GM19351 (cell line): ENCODE data around the gene ATF5.
"Not testable (repeated sequence)": the region's sequence is repeated elsewhere in the genome, so short reads cannot be mapped to it uniquely, and the experiment has no call there.

Experiments used
- ATAC-seq: cut with Tn5 transposase; IDR thresholded peaks from one replicate; pipeline ENCODE4 v1.9.1; 2021; ENCODE audit warnings: mild to moderate bottlenecking, moderate library complexity; ENCODE audit not compliant: unreplicated experiment

Gene ATF5

DNA sequence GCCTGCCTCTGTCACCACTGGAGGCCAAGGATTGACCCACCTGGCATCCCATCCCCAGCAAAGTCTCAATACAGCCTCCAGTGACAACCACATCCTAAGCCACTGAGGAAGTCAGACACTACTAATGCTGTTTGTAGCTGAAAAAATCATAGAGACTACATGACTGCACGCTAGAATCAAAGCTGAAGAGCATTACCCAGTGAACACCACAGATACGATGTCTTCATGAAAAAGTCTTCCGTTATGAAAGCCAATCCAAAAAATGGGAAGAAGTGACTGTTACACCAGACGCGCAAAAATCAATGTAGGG is 11.4 kb downstream of the ATF5 start:
- ATAC-seq: no peak

DNA sequence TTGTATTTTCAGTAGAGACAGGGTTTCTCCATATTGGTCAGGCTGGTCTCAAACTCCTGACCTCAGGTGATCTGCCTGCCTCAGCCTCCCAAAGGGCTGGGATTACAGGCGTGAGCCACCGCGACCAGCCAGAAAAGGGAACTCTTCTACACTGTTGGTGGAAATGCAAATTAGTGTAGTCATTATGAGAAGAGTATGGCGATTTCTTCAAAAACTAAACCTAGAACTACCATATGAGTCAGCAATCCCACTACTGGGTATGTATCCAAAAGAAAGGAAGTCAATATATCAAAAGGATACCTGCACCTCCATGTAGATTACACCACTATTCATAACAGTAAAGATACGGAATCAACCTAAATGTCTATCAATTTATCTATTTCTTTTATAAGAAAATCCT is 15.6 kb downstream of the ATF5 start:
- ATAC-seq: not testable (repeated sequence)

DNA sequence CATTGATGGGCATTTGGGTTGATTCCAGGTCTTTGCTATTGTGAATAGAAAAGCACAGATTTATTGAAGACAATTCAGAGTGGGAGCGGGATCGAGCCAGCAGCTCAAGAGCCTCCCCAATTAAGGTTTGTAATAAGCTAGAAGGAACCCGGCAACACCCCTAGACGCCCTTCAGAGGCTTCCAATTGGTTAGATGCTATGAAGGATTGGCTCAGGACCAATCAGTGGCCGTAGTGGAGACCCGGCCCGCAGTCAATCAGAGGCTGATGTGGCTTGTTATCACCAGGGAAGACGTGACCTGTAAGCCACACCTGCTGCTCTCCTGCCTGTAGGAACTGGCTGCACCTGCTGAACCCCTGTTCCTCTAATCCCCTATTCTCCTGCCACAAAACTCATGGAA is 17.4 kb downstream of the ATF5 start:
- no peak for ATAC-seq

DNA sequence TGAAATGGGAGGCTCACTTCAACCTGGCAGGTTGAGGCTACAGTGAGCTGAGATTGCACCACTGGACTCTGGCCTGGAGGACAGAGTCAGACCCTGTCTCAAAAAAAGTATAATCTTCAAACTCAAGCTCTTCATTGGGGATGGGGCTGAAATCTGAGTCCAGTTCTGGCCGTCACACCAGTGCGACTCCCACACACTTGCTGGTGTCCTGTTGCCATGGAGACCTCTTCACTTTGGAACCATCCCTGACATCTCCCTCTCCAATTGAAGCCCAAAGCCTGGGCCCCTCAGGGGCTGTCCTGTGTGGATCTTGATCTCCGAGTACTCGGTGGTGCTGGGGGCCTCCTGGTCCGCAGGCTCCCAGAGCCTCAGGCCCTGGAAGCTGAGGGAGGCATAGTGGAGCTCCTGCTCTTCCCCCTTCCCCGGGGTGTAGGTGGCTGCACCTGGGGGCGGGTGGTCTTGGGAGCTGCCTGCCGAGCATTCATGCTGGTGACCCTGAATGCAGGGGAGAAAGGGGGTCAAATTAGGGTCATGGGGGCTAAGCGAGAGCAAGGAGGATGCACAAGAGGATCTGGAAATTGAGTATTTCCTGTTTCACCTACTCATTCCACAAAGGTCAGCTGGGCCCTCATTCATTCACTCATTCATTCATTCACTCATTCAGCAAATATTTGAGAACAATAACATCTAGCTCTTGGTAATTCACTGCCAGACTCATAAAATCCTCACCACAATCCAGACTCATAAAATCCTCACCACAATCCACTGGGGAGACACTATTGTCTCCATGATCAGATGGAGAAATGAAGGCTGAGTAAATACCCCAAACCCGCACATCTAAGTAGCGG is 21.0 kb downstream of the ATF5 start:
- ATAC-seq: no peak

DNA sequence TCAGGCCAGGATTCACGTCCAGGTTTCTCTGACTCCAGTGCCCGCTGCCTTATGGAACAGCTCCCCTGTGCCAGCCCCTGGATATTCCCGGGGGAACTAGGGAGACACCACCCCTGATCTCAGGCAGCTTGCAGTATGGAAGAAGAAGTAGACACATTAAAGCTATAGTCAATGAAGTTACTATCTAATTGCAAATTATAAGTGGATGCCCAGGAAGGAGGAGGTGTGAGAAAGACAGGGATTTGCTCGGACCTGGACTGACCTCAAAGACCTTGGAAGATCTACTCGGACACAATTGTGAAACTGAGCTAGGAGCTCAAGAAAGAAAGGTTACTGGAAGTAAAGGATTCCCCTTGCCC is 21.6 kb downstream of the ATF5 start:
- ATAC-seq: no peak

DNA sequence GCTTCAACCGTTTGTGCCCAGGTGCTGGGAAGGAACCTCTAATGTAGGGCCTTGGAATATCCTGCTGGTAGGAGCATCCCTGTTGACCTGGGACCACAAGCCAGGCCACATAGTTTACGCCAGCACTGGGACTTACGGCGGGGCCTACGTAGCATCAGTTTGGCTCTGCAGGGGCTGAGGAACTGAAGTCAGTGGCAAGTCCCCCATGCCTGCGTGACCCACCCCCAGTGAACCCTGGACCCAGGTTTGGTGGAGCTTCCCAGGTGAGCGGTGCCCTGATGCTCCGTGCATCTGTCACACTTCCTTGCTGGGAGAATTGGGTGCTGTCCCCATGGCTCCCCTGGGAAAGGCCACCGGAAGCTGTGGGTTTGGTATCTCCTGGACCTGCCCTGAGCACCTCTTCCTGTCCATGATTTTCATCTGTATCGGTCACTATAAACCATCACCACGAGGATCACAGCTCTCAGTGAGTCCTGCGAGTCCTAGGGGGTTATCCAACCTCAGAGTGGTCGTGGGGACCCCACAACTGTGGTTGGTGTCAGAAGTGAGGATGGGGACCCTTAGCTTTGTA is 22.0 kb downstream of the ATF5 start:
- no peak for ATAC-seq

DNA sequence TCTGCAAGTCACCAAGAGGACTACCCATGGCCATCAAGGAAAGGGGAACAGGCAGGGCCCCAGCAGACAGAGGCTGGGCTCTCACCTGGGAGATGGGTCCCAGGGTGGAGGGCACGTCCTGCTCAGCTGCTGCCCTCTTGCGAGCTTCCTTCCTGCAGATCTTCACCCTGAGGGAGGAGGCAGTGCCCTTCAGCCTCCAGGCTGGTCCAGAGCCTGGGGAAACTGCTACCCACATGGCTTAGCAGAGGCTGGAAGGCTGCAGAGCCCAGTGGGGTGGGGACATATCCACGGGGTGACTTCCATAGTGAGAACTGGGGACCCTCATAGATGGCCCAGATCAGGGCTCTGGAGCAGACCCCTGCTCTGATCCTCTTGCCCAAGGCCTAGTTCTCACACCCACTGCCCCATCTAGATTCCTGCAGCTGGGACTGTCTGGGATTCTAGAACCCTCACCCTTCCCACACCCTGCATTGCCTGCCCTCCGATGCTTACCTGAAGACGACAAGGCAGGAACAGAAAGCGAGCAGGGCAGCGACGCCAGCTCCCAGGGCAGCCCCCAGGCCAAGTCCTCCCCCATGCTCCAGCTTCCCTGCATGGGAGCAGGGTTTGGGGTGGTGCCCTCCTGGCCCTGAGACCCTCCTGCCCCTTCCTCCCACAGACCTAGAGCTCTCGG is 22.9 kb downstream of the ATF5 start:
- no peak for ATAC-seq

DNA sequence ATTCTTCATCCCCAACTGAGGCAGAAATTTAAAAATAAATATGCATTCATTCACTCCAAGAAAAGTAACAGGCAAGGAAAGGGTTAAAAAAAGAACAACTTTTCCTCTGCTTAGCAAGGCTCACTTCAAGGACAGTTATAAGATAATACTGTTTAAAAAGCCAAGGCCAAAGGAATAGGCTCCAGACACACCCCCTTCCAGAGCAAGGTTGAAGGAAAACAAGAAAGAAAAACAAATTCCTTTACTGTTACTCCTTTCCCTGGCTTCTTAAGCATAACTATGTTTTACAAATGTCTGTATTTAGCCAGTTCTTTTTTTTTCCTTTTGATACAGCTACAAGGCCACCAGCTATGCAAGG is 23.5 kb downstream of the ATF5 start:
- no peak for ATAC-seq

DNA sequence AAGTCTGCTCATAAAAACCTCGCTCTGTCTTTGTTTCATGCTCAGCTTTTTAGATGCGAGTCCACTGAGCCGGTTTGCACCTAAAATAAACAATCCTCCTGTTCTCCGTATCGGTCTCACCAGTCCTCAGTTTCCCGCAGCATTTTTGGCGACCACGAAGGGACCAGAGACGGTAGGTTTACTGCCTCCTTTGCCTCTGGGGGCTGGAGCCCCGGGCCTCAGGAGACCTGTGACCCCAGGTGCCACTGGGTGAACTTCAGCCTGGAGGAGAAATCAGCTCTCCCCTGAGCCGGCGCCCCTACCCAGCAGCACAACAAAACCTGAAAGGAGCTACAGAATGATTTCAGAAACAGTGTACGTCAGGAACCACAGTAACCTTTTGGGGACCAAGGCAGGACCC is 23.9 kb downstream of the ATF5 start:
- no peak for ATAC-seq

DNA sequence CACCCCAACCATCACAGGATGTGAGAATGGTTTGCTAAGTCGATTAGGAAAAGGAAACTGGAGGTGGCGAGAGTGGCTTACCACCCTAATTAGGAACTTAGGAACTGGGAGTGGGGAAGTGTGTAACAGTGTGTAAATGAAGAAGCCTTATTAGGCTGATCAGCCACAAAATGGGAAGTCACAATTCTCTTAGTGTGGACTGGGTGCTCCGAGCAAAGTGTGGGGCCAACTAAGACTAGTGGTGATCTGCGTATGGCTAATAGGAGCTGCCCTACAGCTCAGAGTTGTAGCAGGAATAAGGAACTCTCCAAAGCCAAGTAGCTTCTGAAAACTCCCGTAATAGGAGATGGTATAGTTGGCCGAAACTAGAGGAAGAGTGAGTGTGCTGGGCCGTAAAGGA is 24.4 kb downstream of the ATF5 start:
- no peak for ATAC-seq

DNA sequence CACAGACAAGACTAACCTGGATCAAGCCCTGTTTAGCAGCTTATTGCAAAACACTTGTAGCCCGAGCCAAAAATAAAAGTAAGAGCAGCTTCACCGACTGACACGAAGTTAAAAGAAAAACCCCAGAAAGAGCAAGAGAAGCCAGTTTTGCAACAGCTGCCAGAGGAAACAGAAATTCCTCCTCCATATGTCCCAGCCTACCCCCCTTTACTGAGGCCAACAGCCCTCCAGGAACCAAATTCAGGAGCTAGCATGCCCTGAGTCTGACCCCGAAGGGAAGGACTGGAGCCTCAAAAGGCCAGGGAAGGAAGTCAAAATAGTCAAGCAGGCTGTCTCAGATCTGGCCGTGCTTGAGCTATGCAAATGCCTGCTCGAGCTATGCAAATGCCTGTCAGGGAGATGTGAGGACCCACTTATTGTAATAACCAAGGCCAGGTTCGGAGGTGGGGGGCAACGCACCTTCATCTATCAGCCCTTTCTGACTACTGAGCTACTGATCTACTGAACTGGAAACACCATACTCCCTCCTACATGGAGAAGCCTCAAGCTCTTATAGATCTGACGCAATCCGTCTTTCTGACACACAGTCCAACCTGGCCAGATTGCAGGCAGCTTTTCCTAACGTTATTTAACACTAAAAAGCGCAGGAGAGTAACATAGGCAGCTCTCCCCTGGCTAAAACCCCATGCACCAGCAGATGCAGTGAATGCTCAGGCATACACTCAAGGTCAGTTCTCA is 25.3 kb downstream of the ATF5 start:
- no peak for ATAC-seq

DNA sequence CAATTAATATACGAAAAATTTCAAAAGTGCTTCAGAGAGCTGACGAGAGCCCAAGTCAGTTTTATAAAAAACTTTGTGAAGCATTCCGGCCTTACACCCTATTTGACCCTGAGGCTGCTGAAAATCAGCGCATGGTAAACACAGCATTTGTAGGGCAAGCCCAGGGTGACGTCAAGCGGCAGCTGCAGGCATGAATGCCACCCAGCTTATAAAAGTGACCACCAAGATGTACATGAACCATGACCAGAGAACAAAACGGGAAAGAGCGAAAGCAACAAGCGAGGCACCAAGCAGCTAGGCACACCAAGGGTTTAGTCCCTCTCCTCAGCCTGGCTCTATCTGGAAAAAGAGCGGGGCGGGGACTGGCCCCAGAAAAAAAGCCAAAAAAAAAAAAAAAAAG is 25.9 kb downstream of the ATF5 start:
- ATAC-seq: no peak

DNA sequence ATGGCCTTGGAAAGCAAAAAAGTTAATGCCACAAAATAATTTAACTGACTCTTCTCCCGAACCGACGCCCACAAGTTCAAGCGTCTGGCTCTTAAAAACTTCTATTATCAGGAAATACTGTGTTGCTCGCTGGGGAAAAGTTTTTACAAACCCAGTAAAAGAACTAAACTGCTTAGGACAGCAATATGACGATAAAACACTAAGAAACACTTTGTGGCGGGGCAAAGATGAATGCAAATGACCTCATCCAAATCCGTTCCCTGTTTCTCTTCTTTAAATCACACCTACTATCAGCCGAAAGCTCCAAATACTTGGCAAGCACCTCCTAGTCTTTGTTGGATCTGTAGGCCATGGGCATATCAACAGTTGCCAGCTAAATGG is 27.1 kb downstream of the ATF5 start:
- no peak for ATAC-seq

DNA sequence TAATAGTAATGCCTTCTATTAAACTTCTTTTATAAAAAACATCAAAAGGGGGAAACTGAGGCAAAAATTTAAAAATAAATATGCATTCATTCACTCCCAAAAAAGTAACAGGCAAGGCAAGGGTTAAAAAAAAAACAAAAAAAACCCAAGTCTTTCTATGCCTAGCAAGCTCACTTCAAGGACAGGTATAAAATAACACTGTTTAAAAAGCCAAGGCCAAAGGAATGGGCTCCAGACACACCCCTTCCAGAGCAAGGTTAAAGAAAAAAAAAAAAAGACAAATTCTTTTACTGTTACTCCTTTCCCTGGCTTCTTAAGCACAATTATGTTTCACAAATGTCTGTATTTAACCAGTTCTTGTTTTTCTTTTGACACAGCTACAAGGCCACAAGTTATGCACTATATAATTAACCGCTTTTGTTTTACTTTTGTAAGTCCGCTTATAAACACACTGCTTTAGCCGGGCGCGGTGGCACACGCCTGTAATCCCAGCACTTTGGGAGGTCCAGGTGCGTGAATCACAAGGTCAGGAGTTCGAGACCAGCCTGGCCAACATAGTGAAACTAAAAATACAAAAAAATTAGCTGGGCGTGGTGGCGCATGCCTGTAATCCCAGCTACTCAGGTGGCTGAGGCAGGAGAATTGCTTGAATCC is 28.4 kb downstream of the ATF5 start:
- no peak for ATAC-seq

DNA sequence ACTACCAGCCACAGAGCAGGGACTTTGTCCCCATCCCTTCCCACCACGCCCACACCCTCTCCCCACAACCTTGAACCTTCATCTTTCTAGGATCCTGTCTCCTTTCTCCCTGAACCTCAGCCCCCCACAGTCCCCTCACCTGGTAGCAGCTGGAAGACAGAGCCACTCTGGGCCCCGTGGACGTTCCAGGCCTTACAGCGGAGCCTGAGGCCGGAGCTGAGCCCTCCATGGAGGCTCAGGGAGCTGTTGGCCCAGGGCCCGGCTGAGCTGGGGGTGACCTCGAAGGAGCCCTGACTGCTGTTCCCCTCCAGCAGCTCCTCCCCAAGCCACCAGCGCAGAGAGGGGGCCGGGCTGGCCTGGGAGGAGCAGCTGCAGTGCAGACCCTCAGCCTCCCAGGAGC is 29.1 kb downstream of the ATF5 start:
- not testable (repeated sequence) for ATAC-seq

DNA sequence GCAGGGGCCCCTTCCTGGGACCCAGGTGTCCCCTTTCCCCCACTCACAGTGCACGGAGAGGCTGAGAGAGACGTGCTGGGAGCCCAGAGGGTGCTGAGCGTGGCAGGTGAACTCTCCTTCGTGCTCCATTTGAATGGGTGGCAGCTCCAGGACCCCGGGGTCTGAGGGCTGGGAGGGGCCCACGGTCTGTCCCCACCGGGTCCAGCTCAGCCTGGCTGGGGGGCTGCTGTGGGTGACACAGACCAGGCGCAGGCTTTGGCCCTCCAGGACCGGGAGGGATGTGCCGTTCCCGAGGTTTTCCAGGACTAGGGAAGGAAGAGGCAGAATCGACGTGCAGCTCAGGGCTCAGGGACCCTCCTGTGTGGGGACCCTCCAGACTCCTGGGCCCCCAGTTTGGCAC is 29.6 kb downstream of the ATF5 start:
- ATAC-seq: not testable (repeated sequence)

DNA sequence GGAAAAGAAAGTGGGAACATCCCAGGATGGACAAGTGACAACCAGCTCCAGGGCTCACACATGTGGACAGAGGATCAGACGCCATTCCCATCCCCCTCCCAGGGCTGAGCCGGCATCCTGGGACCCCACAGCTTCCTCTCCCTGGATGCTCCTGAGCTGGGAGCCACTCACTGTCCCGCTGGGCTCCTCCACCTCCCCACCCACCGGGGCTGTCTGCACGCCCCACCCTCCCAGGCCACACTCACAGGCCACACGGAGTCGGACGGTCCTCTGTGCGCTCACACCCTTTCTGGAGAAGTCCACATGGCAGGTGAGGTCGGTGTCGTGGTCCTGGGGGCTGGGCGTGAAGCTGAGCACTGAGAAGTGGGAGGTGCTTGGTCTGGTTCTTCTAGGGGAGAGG is 30.9 kb downstream of the ATF5 start:
- ATAC-seq: not testable (repeated sequence)

DNA sequence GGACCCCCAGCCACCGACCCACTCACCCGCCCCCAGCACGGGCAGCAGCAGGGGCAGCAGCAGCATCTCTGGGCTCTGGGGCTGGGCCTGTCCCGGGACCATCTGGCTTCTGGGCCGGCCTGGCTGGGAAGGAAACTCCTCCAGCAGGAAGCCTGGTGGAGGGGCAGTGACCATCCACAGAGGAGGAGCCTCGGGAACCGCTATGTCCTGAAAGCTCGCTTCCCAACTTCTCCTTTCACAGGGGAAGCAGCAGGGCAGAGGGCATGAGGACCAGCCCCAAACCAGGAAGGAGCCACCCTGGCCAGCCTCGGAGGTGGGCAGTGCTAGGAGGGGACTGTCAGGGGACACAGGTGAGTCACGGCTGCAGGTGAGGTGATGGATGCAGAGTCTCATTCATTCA is 32.0 kb downstream of the ATF5 start, which contains the start of gene SIGLEC11:
SIGLEC11 (minus strand) TSS at position 193 of the 400 bp plus-strand sequence; CDS start at position 102, 91 bp downstream.
- ATAC-seq: not testable (repeated sequence)

DNA sequence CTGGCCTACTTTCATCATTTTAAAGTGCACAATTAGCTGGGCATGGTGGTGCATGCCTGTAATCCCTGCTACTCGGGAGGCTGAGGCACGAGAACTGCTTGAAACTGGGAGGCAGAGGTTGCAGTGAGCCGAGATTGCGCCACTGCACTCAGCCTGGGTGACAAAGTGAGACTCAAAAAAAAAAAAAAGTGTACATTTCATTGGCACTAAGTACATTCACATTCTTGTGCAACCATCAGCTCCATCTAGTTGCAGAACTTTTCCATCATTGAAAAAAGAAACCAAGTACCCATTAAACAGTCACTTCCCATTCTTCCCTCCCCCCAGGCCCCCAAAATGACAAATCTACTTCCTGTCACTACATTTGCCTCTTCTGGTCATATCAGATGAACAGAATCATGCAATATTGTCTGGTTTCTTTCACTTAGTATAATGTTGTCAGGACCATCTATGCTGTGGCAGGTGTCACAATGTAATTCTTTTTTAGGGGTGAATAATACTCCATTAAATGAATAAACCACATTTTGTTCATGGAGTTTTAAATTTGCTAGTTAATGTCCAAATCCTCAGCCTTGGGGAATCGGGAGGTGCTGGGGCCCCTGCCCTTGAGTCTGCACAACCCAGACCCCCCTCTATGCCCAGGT is 39.4 kb downstream of the ATF5 start:
- no peak for ATAC-seq

DNA sequence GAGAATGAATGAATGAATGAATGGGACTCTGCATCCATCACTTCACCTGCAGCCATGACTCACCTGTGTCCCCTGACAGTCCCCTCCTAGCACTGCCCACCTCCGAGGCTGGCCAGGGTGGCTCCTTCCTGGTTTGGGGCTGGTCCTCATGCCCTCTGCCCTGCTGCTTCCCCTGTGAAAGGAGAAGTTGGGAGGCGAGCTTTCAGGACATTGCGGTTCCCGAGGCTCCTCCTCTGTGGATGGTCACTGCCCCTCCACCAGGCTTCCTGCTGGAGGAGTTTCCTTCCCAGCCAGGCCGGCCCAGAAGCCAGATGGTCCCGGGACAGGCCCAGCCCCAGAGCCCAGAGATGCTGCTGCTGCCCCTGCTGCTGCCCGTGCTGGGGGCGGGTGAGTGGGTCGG is 40.4 kb downstream of the ATF5 start:
- not testable (repeated sequence) for ATAC-seq

DNA sequence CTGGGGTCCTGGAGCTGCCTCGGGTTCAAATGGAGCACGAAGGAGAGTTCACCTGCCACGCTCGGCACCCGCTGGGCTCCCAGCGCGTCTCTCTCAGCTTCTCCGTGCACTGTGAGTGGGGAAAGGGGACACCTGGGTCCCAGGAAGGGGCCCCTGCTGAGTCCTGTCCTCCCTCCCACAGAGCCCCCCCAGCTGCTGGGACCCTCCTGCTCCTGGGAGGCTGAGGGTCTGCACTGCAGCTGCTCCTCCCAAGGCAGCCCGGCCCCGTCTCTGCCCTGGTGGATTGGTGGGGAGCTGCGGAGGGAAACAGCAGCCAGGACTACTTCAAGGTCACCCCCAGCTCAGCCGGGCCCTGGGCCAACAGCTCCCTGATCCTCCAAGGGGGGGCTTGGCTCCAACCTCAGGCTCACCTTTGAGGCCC is 43.0 kb downstream of the ATF5 start:
- ATAC-seq: no peak
